H1 (cell line): ENCODE data around the gene CD1B. TPM values are rescaled to one million over a fixed set of nuclear protein-coding genes. Genes with fewer than 3 reads are reported as not detected.

Experiments
- CTCF ChIA-PET: fragments of 300-600 bp; sonication (Branson Sonifier 250); formaldehyde crosslinking; loops from one replicate; lab custom pipeline; 2021; ENCODE audit not compliant: partially characterized antibody; lab: Charles Lee
- POLR2A ChIA-PET: fragments of 300-600 bp; sonication (Branson Sonifier 250); formaldehyde crosslinking; loops from one replicate; lab custom pipeline; 2021; ENCODE audit warnings: inconsistent platforms; ENCODE audit not compliant: partially characterized antibody; lab: Charles Lee
- DNase-seq, 2 experiments: peaks; one replicate each; pipeline versions ENCODE4 v3.0.0 to v3.0.0-alpha.2; 2010 to 2022; ENCODE audit warnings: low spot score in 2 of 2, low read depth in 1 of 2, mixed read lengths in 1 of 2
- FAIRE-seq: peaks from 2 replicates; lab custom pipeline; 2011; peaks lifted over from hg19 to GRCh38; lab: Jason Lieb, UNC
- H2AFZ ChIP-seq: 2 replicates; pipeline ENCODE4 v1.8.1; 2012; ENCODE audit warnings: low read length, inconsistent platforms
- H2AK5ac ChIP-seq: 2 replicates; pipeline ENCODE4 v1.6.1; 2013; ENCODE audit warnings: low read depth, low read length
- H2BK120ac ChIP-seq: replicated peaks from 2 replicates; pipeline ENCODE3; 2013; ENCODE audit warnings: low read depth, low read length, inconsistent platforms
- H2BK12ac ChIP-seq: 2 replicates; pipeline ENCODE4 v1.6.1; 2013; ENCODE audit warnings: low read depth, low read length
- H2BK15ac ChIP-seq: 2 replicates; pipeline ENCODE4 v1.6.1; 2013; ENCODE audit warnings: low read length
- H2BK20ac ChIP-seq: 2 replicates; pipeline ENCODE4 v1.6.1; 2013; ENCODE audit warnings: low read length
- H2BK5ac ChIP-seq: 2 replicates; pipeline ENCODE4 v1.6.1; 2013; ENCODE audit warnings: low read depth, low read length
- H3K14ac ChIP-seq: 2 replicates; pipeline ENCODE4 v1.6.1; 2013; ENCODE audit warnings: inconsistent platforms; ENCODE audit not compliant: insufficient read length
- H3K18ac ChIP-seq: 2 replicates; pipeline ENCODE4 v1.6.1; 2013; ENCODE audit warnings: low read length; ENCODE audit errors: extremely low read depth
- H3K23ac ChIP-seq: 2 replicates; pipeline ENCODE4 v1.6.1; 2013; ENCODE audit warnings: inconsistent platforms; ENCODE audit not compliant: insufficient read length
- H3K23me2 ChIP-seq: 2 replicates; pipeline ENCODE4 v1.6.1; 2013; ENCODE audit warnings: low read depth, low read length
- H3K27ac ChIP-seq: 2 replicates; pipeline ENCODE4 v1.6.1; 2011; ENCODE audit warnings: low read depth, low read length, inconsistent platforms
- H3K27me3 ChIP-seq, 4 experiments: replicated peaks in 1 of 4; 1 replicate in 1 of 4; 2 replicates in 3 of 4; pipeline versions ENCODE4 v1.6.1 to v1.8.1; 2011 to 2013; ENCODE audit warnings: low read length in 3 of 4, mild to moderate bottlenecking in 3 of 4, inconsistent platforms in 2 of 4, mixed read lengths in 2 of 4, moderate library complexity in 1 of 4; ENCODE audit not compliant: control insufficient read depth in 3 of 4, insufficient read depth in 3 of 4; ENCODE audit errors: extremely low read depth in 1 of 4
- H3K36me3 ChIP-seq, 4 experiments: 2 replicates each; pipeline versions ENCODE4 v1.6.1 to v1.8.1; 2011 to 2013; ENCODE audit warnings: mild to moderate bottlenecking in 4 of 4, low read length in 3 of 4, moderate library complexity in 2 of 4, control low read depth in 1 of 4, inconsistent platforms in 1 of 4; ENCODE audit not compliant: insufficient read depth in 4 of 4, control insufficient read depth in 2 of 4
- H3K4ac ChIP-seq: replicated peaks from 2 replicates; pipeline ENCODE3; 2013; ENCODE audit warnings: low read length, low read depth, mixed read lengths, inconsistent platforms; ENCODE audit not compliant: insufficient read length
- H3K4me1 ChIP-seq, 4 experiments: replicated peaks in 1 of 4; 1 replicate in 1 of 4; 2 replicates in 3 of 4; pipeline versions ENCODE4 v1.6.1 to v1.8.1; 2011 to 2013; ENCODE audit warnings: low read length in 3 of 4, inconsistent platforms in 2 of 4, mixed read lengths in 1 of 4; ENCODE audit not compliant: insufficient read depth in 4 of 4, control insufficient read depth in 3 of 4
- H3K4me2 ChIP-seq, 2 experiments: 2 replicates each; pipeline versions ENCODE4 v1.6.1 to v1.8.1; 2011 to 2013; ENCODE audit warnings: low read depth in 2 of 2, low read length in 2 of 2, control low read depth in 1 of 2, inconsistent platforms in 1 of 2, mild to moderate bottlenecking in 1 of 2; ENCODE audit not compliant: insufficient read depth in 1 of 2
- H3K4me3 ChIP-seq, 4 experiments: fragments of 200-600, 300-600 bp in 1 of 4; sonication (generic), shearing (Covaris generic), sonication (Bioruptor Twin) in 1 of 4; 2 replicates each; pipeline versions ENCODE4 v1.5.1 to v1.8.1; 2011 to 2016; ENCODE audit warnings: low read length in 4 of 4, low read depth in 3 of 4, control low read depth in 2 of 4, inconsistent platforms in 2 of 4, mild to moderate bottlenecking in 2 of 4, mixed read lengths in 1 of 4, moderate library complexity in 1 of 4; ENCODE audit not compliant: insufficient read depth in 2 of 4; ENCODE audit errors: extremely low read depth in 1 of 4
- H3K56ac ChIP-seq: replicated peaks from 2 replicates; pipeline ENCODE3; 2013; ENCODE audit warnings: low read depth, mild to moderate bottlenecking, mixed read lengths, low read length, inconsistent platforms; ENCODE audit not compliant: insufficient read length
- H3K79me1 ChIP-seq: 2 replicates; pipeline ENCODE4 v1.6.1; 2013; ENCODE audit warnings: low read depth, low read length, control low read depth
- H3K79me2 ChIP-seq, 2 experiments: 2 replicates each; pipeline versions ENCODE4 v1.6.1 to v1.8.1; 2012 to 2013; ENCODE audit warnings: low read length in 2 of 2, mild to moderate bottlenecking in 2 of 2, inconsistent platforms in 1 of 2; ENCODE audit not compliant: insufficient read depth in 2 of 2, control insufficient read depth in 1 of 2
- H3K9ac ChIP-seq, 4 experiments: replicated peaks in 1 of 4; 1 replicate in 1 of 4; 2 replicates in 3 of 4; pipeline versions ENCODE4 v1.6.1 to v1.8.1; 2011 to 2013; ENCODE audit warnings: low read depth in 3 of 4, low read length in 3 of 4, control low read depth in 2 of 4, mild to moderate bottlenecking in 2 of 4, moderate library complexity in 2 of 4, inconsistent platforms in 1 of 4; ENCODE audit errors: extremely low read depth in 1 of 4
- H3K9me3 ChIP-seq, 2 experiments: 2 replicates each; pipeline versions ENCODE4 v1.6.1 to v1.8.1; 2012 to 2013; ENCODE audit warnings: mild to moderate bottlenecking in 2 of 2, moderate library complexity in 2 of 2, control low read depth in 1 of 2, inconsistent platforms in 1 of 2, low read depth in 1 of 2, low read length in 1 of 2, mixed read lengths in 1 of 2; ENCODE audit not compliant: insufficient read depth in 2 of 2
- H4K20me1 ChIP-seq, 2 experiments: replicated peaks in 1 of 2; 2 replicates each; pipeline versions ENCODE3 to v1.8.1; 2011 to 2013; ENCODE audit warnings: inconsistent platforms in 2 of 2, low read length in 2 of 2, mild to moderate bottlenecking in 1 of 2; ENCODE audit not compliant: insufficient read depth in 2 of 2, control insufficient read depth in 1 of 2
- H4K5ac ChIP-seq: 2 replicates; pipeline ENCODE4 v1.6.1; 2013; ENCODE audit warnings: low read length, low read depth, mixed read lengths, inconsistent platforms; ENCODE audit not compliant: insufficient read length
- H4K8ac ChIP-seq: 2 replicates; pipeline ENCODE4 v1.8.0; 2013; ENCODE audit warnings: mild to moderate bottlenecking, moderate library complexity, low read length, inconsistent platforms; ENCODE audit not compliant: insufficient read depth; ENCODE audit errors: extremely low read depth
- H4K91ac ChIP-seq: replicated peaks from 2 replicates; pipeline ENCODE3; 2013; ENCODE audit warnings: low read length, mixed read lengths, inconsistent platforms; ENCODE audit not compliant: insufficient read length
- MAFK ChIP-seq: IDR thresholded peaks from 2 replicates; pipeline ENCODE4 v1.6.1; 2012; ENCODE audit warnings: low read depth, mild to moderate bottlenecking, improper control_type of control experiment, low read length
- RFX5 ChIP-seq: IDR thresholded peaks from 2 replicates; pipeline ENCODE4 v1.6.1; 2011; ENCODE audit warnings: low read depth, low read length, improper control_type of control experiment, borderline replicate concordance
- WGBS, 2 experiments: shearing (Covaris generic) in 1 of 2; methylation state at CpG; one replicate each; pipeline versions ENCODE4 v1.1.6 to v1.1.7; 2013 to 2015; ENCODE audit warnings: low lambda C conversion rate in 2 of 2, mixed read lengths in 2 of 2, inconsistent platforms in 1 of 2, low coverage in 1 of 2, missing lambda C conversion rate in 1 of 2; ENCODE audit not compliant: insufficient replicate concordance in 2 of 2, insufficient coverage in 1 of 2, insufficient read length in 1 of 2; ENCODE audit errors: extremely low coverage in 1 of 2, missing lambda C conversion rate in 1 of 2; 5-methylcytosine and 5-hydroxymethylcytosine counted together
- polyA plus RNA-seq, 7 experiments: library from polyadenylated mRNA; depleted of rRNA in 3 of 7; stranded (reverse) in 5 of 7; unstranded in 2 of 7; fragments of >200 nt in 5 of 7; fragments of 200-250 nt in 2 of 7; gene quantifications; 1 replicate in 5 of 7; 2 replicates in 1 of 7; 4 replicates in 1 of 7; pipeline versions ENCODE4 v1.2.1 to v1.2.3, GENCODE V29; 2011 to 2013; ENCODE audit warnings: missing spikeins in 2 of 7, mixed read lengths in 2 of 7
- total RNA-seq: library from RNA; stranded (reverse); fragmentation: NEBNext Ultra II Directional; extraction: Animal tissue kit (Norgen Biotek cat#: 25700); gene quantifications from 2 replicates; pipeline ENCODE4 v1.2.1, GENCODE V29; 2021

CD1B gene
- total and polyA plus RNA-seq, 2 of the 8 experiments (the other 6 are each of a cell fraction or from before 2014, with no cell fraction given): not detected

- H3K4ac ChIP-seq: no peak overlapping the region
- no peak overlapping the region for H3K56ac ChIP-seq
- CTCF ChIA-PET: interaction anchor here (0.5 to 0.7 kb wide), 3 partner anchors 125 to 540 kb away, joined by 3 read pairs; no protein-coding TSS in a partner anchor
- no peaks in the 10 kb centered on the region for H3K23me2 ChIP-seq
- no peak for DNase-seq
- no peak overlapping the region for H4K91ac ChIP-seq
- H3K4me1 ChIP-seq: no peaks in the 10 kb centered on the region
- no peak overlapping the region for H4K8ac ChIP-seq
- H3K36me3 ChIP-seq: no peaks in the 10 kb centered on the region
- no peak for TF ChIP-seq RFX5
- no peak for TF ChIP-seq MAFK
- TF ChIP-seq, all 59 proteins: peak for 0
- POLR2A ChIA-PET: no interaction called here
- no peaks in the 10 kb centered on the region for H3K79me2 ChIP-seq
- no peak overlapping the region for H4K5ac ChIP-seq
- no peak overlapping the region for H3K18ac ChIP-seq
- no peaks in the 10 kb centered on the region for H3K9me3 ChIP-seq
- no peak overlapping the region for H3K27ac ChIP-seq
- H2BK5ac ChIP-seq: no peak overlapping the region
- no peak overlapping the region for H2BK12ac ChIP-seq
- WGBS, 2 experiments: 88% methylated on average over 3 of the region's 3 CpGs; no CpG with 5 or more reads in 1 of the 2 experiments
- no peaks in the 10 kb centered on the region for H3K79me1 ChIP-seq
- H3K23ac ChIP-seq: no peak overlapping the region
- no peak overlapping the region for H3K14ac ChIP-seq
- no peak overlapping the region for H2AFZ ChIP-seq
- H2BK20ac ChIP-seq: no peak overlapping the region
- H3K4me3 ChIP-seq: no peak overlapping the region
- H2BK15ac ChIP-seq: no peak overlapping the region
- H3K27me3 ChIP-seq: no peaks in the 10 kb centered on the region
- H2AK5ac ChIP-seq: no peak overlapping the region
- H3K9ac ChIP-seq: no peak overlapping the region
- H2BK120ac ChIP-seq: no peak overlapping the region
- H4K20me1 ChIP-seq: no peaks in the 10 kb centered on the region
- no peak for FAIRE-seq
- H3K4me2 ChIP-seq: no peak overlapping the region
Measured at GRCh38 chr1:158356616-158357015, 25.3 kb upstream of the CD1B start.
